ENCODE data around the gene RRH. TPM values are rescaled to one million over a fixed set of nuclear protein-coding genes. Genes with fewer than 3 reads are reported as not detected.

Gene RRH
- polyA plus RNA-seq, 3 donors: not detected

- no peaks in the 10 kb centered on the region for H3K9me3 ChIP-seq (replicated peaks in 1 of 2; ENCODE audit: control insufficient read depth in 1 of 2, insufficient read depth in 1 of 2, low read length in 2 of 2)
- no peaks in the 10 kb centered on the region for H3K4me1 ChIP-seq (ENCODE audit: control insufficient read depth in 1 of 2, insufficient read depth in 2 of 2, low read length in 2 of 2)
- no peaks in the 10 kb centered on the region for H3K4me1 Mint-ChIP-seq
- no peak overlapping the region for H3K4me2 ChIP-seq (replicated peaks; ENCODE audit: extremely low read depth, low read length, poor library complexity, severe bottlenecking)
- no peak for TF ChIP-seq CTCF (IDR thresholded peaks at IDR 0.05)
- peaks cover 0 to 5% (median 0%) of the 10 kb centered on the region in 7 donors for H3K9me3 Mint-ChIP-seq
- peaks cover 0 to 2% (median 1%) of the 10 kb centered on the region in 3 donors for H3K27me3 Mint-ChIP-seq (ENCODE audit: low read depth in 3 of 3)
- no peaks in the 10 kb centered on the region for H3K36me3 Mint-ChIP-seq
- H3K4me3 ChIP-seq (replicated peaks in 1 of 3; ENCODE audit: low read depth in 2 of 3, low read length in 3 of 3): no peak overlapping the region
- no peak overlapping the region for H3K9ac ChIP-seq (ENCODE audit: insufficient read depth, low read length, poor library complexity, severe bottlenecking)
- H3K27ac Mint-ChIP-seq: no peak overlapping the region
- no peak overlapping the region for H3K4me3 Mint-ChIP-seq
- H3K79me2 ChIP-seq (ENCODE audit: insufficient read depth, low read length): no peaks in the 10 kb centered on the region
- no peak overlapping the region for H3K27ac ChIP-seq (ENCODE audit: low read depth in 1 of 2, low read length in 2 of 2)
- no peaks in the 10 kb centered on the region for H3K36me3 ChIP-seq (replicated peaks in 1 of 2; ENCODE audit: control insufficient read depth in 1 of 2, insufficient read depth in 2 of 2, low read length in 2 of 2)
- H3K27me3 ChIP-seq (ENCODE audit: control insufficient read depth in 2 of 2, insufficient read depth in 2 of 2, low read length in 2 of 2): no peaks in the 10 kb centered on the region
- intact Hi-C loops (cut with micrococcal nuclease): no loop called here
- no peak overlapping the region for H2AFZ ChIP-seq (ENCODE audit: insufficient read depth, low read depth, low read length, poor library complexity, severe bottlenecking)
- DNase-seq: no peak
- no peaks in the 10 kb centered on the region for H4K20me1 ChIP-seq (ENCODE audit: insufficient read depth, low read length)
- WGBS (ENCODE audit: insufficient coverage): no CpG with 5 or more reads among the region's 3 CpGs
Measured at GRCh38 chr4:109836985-109837384, 9.2 kb downstream of the RRH start.

- no peak for TF ChIP-seq CTCF (IDR thresholded peaks at IDR 0.05)
- H3K4me2 ChIP-seq (replicated peaks; ENCODE audit: extremely low read depth, low read length, poor library complexity, severe bottlenecking): no peak overlapping the region
Measured at GRCh38 chr4:109846395-109847098, 18.8 kb downstream of the RRH start.

More at GRCh38 chr4:109846395-109847098, 18.8 kb downstream of the RRH start:
- intact Hi-C loops (cut with micrococcal nuclease): no loop called here
- Histone ChIP-seq H3K79me2 (ENCODE audit: insufficient read depth, low read length) (no peaks in the 10 kb centered on the region), H3K9ac (ENCODE audit: insufficient read depth, low read length, poor library complexity, severe bottlenecking) (no peak overlapping the region), H3K27ac (ENCODE audit: low read depth in 1 of 2, low read length in 2 of 2) (no peak overlapping the region), H2AFZ (ENCODE audit: insufficient read depth, low read depth, low read length, poor library complexity, severe bottlenecking) (no peak overlapping the region), H3K9me3 (replicated peaks in 1 of 2; ENCODE audit: control insufficient read depth in 1 of 2, insufficient read depth in 1 of 2, low read length in 2 of 2) (no peaks in the 10 kb centered on the region), H3K4me3 (replicated peaks in 1 of 3; ENCODE audit: low read depth in 2 of 3, low read length in 3 of 3) (no peak overlapping the region), H3K36me3 (replicated peaks in 1 of 2; ENCODE audit: control insufficient read depth in 1 of 2, insufficient read depth in 2 of 2, low read length in 2 of 2) (no peaks in the 10 kb centered on the region), H4K20me1 (ENCODE audit: insufficient read depth, low read length) (no peaks in the 10 kb centered on the region), H3K4me1 (ENCODE audit: control insufficient read depth in 1 of 2, insufficient read depth in 2 of 2, low read length in 2 of 2) (no peaks in the 10 kb centered on the region), H3K27me3 (ENCODE audit: control insufficient read depth in 2 of 2, insufficient read depth in 2 of 2, low read length in 2 of 2) (no peaks in the 10 kb centered on the region)
- no peaks in the 10 kb centered on the region for H3K36me3 Mint-ChIP-seq
- no peak for DNase-seq
- no peak overlapping the region for H3K4me3 Mint-ChIP-seq
- H3K4me1 Mint-ChIP-seq: no peaks in the 10 kb centered on the region
- H3K27ac Mint-ChIP-seq: peak overlapping the region in 1 of 7 donors; percentile 73
- WGBS (ENCODE audit: insufficient coverage): 49% methylated on average over 2 of the region's 6 CpGs
- H3K9me3 Mint-ChIP-seq: peaks cover 0 to 2% (median 0%) of the 10 kb centered on the region in 7 donors
- H3K27me3 Mint-ChIP-seq (ENCODE audit: low read depth in 3 of 3): peaks cover 0 to 7% (median 0%) of the 10 kb centered on the region in 3 donors

Data from CD14-positive monocyte (primary cell).